Kidney (tissue), 14 donors: ENCODE data around the gene BCKDHB. TPM values are rescaled to one million over a fixed set of nuclear protein-coding genes. Genes with fewer than 3 reads are reported as not detected.

Experiments
- DNase-seq, 5 donors: peaks; one replicate each; pipeline ENCODE4 v3.0.0-alpha.2; 2013 to 2020
- FAIRE-seq: peaks from 2 replicates; lab custom pipeline; 2012; peaks lifted over from hg19 to GRCh38; lab: Jason Lieb, UNC
- H3K27ac ChIP-seq, 2 donors: one replicate each; pipeline ENCODE4 v1.7.0; 2013; ENCODE audit warnings: low read depth in 2 of 2, low read length in 2 of 2, inconsistent platforms in 1 of 2
- H3K27me3 ChIP-seq: one replicate; pipeline ENCODE4 v1.7.1; 2013; ENCODE audit warnings: low read length, inconsistent platforms; ENCODE audit not compliant: control insufficient read depth, insufficient read depth
- H3K36me3 ChIP-seq, 3 donors: one replicate each; pipeline versions ENCODE4 v1.7.0 to v1.7.1; 2013; ENCODE audit warnings: low read length in 3 of 3, control low read depth in 1 of 3, inconsistent platforms in 1 of 3; ENCODE audit not compliant: insufficient read depth in 3 of 3, control insufficient read depth in 2 of 3
- H3K4me1 ChIP-seq, 3 donors: one replicate each; pipeline versions ENCODE4 v1.7.0 to v1.7.1; 2013; ENCODE audit warnings: low read length in 3 of 3, inconsistent platforms in 1 of 3, low read depth in 1 of 3; ENCODE audit not compliant: control insufficient read depth in 2 of 3, insufficient read depth in 2 of 3
- H3K4me3 ChIP-seq, 3 donors: one replicate each; pipeline versions ENCODE4 v1.7.0 to v1.8.1; 2013; ENCODE audit warnings: low read length in 3 of 3, control low read depth in 1 of 3, inconsistent platforms in 1 of 3
- H3K9ac ChIP-seq, 3 donors: one replicate each; pipeline versions ENCODE4 v1.7.0 to v1.7.1; 2013; ENCODE audit warnings: low read length in 3 of 3, control low read depth in 1 of 3, inconsistent platforms in 1 of 3
- H3K9me3 ChIP-seq, 3 donors: one replicate each; pipeline versions ENCODE4 v1.7.0 to v1.7.1; 2013; ENCODE audit warnings: low read length in 3 of 3, control low read depth in 1 of 3, inconsistent platforms in 1 of 3; ENCODE audit not compliant: control insufficient read depth in 2 of 3, insufficient read depth in 1 of 3
- intact Hi-C: fragments of 100-400 bp; cut with DNase I; formaldehyde crosslinking; loops from one replicate; pipeline ENCODE4 v1.11.1; 2022
- polyA plus RNA-seq: library from polyadenylated mRNA; stranded (reverse); fragments of 350-450 nt; fragmentation: Illumina TruSeq; extraction: RNeasy Lipid Tissue Mini Kit (QIAGEN cat#74804); gene quantifications from one replicate; pipeline ENCODE4 v1.2.3, GENCODE V29; 2014; ENCODE audit warnings: low read depth, low replicate concordance; ENCODE audit not compliant: insufficient read depth
- total RNA-seq: library from RNA; stranded (reverse); fragmentation: NEBNext Ultra II Directional; extraction: Animal tissue kit (Norgen Biotek cat#: 25700); gene quantifications from one replicate; pipeline ENCODE4 v1.2.1, GENCODE V29; 2021
- TF ChIP-seq, protein P1 (sequence below): IDR thresholded peaks from 3 replicates; pipeline ENCODE4 v1.5.1; 2012; ENCODE audit warnings: mild to moderate bottlenecking, moderate library complexity, borderline replicate concordance; ENCODE audit not compliant: insufficient read depth; ENCODE audit errors: extremely low read depth
- donor health status: control.
- donor health status: control.
- donor health status: control.
- donor health status: control.
- donor health status: control.
- donor health status: DM: yes; HTN: yes; CAD: no.
- donor health status: Normal renal cell carcinoma (clear cell type).

BCKDHB gene
- total and polyA plus RNA-seq, 2 donors from 2014 or later, result 21.0 to 22.8 TPM

DNA sequence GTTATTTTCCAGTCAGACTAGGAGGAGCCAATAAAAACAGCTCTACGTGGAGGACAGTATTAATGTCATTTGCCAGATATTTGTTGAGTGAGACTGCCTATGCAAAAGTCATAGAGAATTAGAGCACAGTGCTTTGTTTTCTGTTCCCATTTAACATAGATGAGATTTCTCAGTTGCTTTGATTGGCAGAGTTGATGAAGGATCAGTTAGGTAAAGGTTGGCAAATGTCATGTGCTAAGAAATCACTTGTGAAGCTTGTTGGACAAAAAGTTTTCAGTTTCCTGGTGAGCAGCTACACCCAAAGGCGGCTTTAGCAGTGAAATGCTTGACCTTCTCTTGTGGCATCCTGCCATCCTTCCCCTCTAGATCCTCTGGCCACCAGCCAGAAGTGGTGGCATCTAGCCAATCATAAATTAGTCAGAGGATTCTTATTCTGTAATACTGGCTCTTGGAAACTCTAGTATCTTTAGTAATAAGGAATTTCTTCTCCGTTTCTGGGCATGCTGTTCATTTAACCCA is 37.0 kb downstream of the BCKDHB start:
- H3K27me3 ChIP-seq, result no peaks in the 10 kb centered on the region
- FAIRE-seq (peak; percentile 59), DNase-seq (peak in 2 of 5 donors; percentile 29 to 68)
- intact Hi-C loops, result no loop called here
- H3K4me1 ChIP-seq, result peaks cover 0 to 5% (median 3%) of the 10 kb centered on the region in 3 donors
- H3K9ac ChIP-seq, result no peak overlapping the region
- H3K4me3 ChIP-seq, result no peak overlapping the region
- TF ChIP-seq, protein P1, sequence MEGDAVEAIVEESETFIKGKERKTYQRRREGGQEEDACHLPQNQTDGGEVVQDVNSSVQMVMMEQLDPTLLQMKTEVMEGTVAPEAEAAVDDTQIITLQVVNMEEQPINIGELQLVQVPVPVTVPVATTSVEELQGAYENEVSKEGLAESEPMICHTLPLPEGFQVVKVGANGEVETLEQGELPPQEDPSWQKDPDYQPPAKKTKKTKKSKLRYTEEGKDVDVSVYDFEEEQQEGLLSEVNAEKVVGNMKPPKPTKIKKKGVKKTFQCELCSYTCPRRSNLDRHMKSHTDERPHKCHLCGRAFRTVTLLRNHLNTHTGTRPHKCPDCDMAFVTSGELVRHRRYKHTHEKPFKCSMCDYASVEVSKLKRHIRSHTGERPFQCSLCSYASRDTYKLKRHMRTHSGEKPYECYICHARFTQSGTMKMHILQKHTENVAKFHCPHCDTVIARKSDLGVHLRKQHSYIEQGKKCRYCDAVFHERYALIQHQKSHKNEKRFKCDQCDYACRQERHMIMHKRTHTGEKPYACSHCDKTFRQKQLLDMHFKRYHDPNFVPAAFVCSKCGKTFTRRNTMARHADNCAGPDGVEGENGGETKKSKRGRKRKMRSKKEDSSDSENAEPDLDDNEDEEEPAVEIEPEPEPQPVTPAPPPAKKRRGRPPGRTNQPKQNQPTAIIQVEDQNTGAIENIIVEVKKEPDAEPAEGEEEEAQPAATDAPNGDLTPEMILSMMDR, result no peak
- no peak overlapping the region for H3K27ac ChIP-seq
- no peaks in the 10 kb centered on the region for H3K9me3 ChIP-seq
- H3K36me3 ChIP-seq, result no peaks in the 10 kb centered on the region

DNA sequence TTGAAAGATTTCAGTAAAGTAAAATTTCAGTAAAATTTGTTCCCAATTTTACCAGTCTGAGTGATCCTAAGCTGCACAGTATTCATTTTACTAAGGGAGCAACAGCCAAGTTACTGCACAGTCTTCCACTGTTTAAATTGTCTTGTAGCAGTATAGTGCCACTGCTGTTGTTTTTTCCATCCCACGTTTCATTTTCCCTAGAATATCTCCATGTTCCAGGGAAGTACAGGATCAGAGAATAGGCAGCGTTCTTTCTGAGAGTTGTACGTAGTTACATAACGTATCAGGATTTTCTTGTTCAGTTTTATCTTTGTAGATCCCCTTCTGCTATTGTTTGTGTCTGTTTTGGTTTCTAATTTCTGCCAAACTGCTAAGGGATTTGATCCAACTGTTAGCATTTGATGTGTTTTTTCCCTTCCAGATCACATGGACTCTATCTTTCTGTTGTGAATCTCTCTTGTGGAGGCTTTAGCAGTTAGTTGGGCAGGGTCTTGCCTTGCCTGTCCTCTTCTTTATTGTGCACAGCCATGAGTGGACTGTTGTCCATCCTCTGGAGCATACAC is 38.4 kb downstream of the BCKDHB start:
- peaks cover 0 to 5% (median 3%) of the 10 kb centered on the region in 3 donors for H3K4me1 ChIP-seq
- no peaks in the 10 kb centered on the region for H3K36me3 ChIP-seq
- DNase-seq (no peak), FAIRE-seq (no peak)
- H3K27ac ChIP-seq, result no peak overlapping the region
- intact Hi-C loops, result no loop called here
- no peak overlapping the region for H3K9ac ChIP-seq
- TF ChIP-seq, protein P1, result no peak
- no peaks in the 10 kb centered on the region for H3K9me3 ChIP-seq
- H3K4me3 ChIP-seq, result no peak overlapping the region
- no peaks in the 10 kb centered on the region for H3K27me3 ChIP-seq

DNA sequence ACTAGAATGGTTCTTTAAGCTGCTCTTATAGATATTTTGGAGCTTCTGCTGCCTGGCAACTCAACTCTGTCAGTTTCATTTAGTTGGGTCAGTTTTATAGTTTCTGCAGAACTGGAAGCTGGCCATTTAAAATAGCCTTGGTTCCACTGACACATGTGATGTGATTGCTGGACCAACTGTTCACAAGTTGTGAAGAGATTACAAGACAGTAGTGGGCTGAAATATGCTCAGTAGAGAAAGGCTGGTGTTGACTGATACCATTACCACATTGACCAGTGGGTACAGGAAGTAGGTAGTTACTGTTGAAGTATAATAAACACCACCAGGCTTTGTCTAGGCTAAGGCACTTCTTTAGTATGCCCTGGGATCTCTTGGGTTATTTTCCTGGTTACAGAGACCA is 39.0 kb downstream of the BCKDHB start:
- FAIRE-seq (no peak), DNase-seq (no peak)
- intact Hi-C loops, result no loop called here

More for the DNA sequence above, 39.0 kb downstream of the BCKDHB start:
- Histone ChIP-seq H3K27ac (no peak overlapping the region), H3K4me3 (no peak overlapping the region), H3K9me3 (no peaks in the 10 kb centered on the region), H3K9ac (no peak overlapping the region), H3K4me1 (peaks cover 0 to 5% (median 3%) of the 10 kb centered on the region in 3 donors), H3K27me3 (no peaks in the 10 kb centered on the region), H3K36me3 (no peaks in the 10 kb centered on the region)
- TF ChIP-seq, protein P1, result no peak
